GM19468 (cell line): ENCODE data around the gene LSR.
"Not testable (repeated sequence)": the region's sequence is repeated elsewhere in the genome, so short reads cannot be mapped to it uniquely, and the experiment has no call there.

Experiments used
- ATAC-seq: cut with Tn5 transposase; IDR thresholded peaks from one replicate; pipeline ENCODE4 v1.9.1; 2021; ENCODE audit warnings: mild to moderate bottlenecking, moderate library complexity, moderate number of reproducible peaks; ENCODE audit not compliant: unreplicated experiment; ENCODE audit errors: extremely low read depth

LSR gene

DNA sequence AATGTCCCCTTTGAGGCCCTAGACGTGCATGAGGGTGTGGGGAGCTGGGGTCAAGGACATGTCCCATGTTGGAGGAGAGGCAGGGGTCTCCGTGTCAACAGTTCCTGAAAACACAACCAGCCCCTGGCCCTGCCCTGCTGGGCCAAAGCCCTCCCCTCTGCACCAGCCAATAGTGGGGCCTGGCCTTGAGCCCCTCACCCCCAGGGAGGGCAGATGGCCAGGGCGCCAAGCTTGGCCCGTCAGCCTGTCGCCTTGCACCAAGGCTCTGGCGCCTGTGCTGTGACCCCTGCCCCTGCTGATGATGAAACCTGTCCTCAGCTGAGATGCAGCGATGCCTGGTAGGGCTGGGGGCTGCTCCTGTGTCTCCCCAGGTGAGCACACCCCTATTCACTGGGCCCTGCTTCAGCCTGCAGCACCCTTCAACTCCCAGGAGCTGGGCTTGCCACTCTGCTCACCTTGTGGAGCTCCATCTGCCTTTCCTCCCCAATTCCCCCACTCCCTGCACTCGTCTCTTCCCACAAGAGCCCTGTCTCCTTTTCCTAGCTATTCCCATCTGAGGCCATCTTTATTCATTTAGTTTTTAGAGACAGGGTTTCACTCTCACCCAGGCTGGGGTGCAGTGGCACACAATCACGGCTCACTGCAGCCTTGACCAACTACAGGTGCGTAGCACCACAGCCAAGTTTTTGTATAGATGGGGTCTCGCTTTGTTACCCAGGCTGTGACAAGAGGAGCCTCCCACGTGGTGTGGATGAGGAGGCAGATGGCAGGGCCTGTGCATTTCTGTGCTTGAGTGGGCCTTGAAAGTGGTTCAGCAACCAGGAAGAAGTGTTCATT, 31.4 kb downstream of the LSR start:
- ATAC-seq: no peak

DNA sequence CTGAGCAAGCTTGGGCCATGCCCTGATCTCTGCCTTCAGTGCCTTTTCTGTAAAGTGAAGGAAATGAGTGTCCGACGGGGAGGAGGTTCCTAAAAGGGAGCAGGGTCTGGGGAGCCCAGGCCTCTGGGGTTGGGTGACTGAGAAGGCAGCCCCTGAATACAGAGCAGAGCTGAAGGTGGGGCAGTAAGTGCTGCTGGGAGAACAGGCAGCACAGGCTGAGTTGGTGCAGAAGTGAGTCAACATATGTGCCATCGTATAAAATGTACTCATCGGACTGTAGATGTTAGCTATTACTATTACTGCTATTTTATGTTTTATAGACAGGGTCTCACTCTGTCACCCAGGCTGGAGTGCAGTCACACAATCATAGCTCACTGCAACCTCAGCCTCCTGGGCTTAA, 32.5 kb downstream of the LSR start:
- no peak for ATAC-seq

DNA sequence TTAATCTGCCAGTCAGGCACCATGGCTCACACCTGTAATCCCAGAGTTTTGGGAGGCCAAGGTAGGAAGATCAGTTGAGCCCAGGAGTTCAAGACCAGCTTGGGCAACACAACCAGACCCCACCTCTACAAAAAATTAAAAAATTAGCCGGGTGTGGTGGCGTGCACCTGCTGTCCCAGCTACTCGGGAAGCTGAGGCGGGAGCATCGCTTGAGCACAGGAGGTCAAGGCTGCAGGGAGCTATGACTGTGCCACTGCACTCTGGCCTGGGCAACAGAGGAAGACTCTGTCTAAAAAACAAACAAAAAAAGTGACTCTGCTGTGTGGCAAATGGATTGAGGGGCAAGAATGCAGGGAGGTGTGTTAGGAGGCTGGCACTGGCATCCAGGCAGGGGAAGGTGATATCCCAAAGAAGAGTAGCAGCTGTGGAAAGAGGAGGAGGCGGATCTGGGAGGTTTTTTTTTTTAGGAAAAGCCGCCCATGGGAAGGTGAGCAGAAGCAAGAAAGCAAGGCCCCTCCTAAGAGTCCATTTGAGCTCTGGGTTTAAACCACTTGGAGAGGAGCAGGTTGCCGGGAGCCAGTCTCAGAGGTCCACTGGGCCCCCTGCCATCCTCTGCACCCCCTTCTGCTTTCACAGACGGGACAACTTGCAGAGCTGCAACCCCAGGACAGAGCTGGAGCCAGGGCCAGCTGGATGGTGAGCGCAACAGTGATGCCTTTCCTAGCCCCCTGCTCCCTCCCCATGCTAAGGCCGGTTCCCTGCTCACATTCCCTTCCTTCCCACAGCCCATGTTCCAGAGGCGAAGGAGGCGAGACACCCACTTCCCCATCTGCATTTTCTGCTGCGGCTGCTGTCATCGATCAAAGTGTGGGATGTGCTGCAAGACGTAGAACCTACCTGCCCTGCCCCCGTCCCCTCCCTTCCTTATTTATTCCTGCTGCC, 35.6 kb downstream of the LSR start:
- no peak for ATAC-seq

DNA sequence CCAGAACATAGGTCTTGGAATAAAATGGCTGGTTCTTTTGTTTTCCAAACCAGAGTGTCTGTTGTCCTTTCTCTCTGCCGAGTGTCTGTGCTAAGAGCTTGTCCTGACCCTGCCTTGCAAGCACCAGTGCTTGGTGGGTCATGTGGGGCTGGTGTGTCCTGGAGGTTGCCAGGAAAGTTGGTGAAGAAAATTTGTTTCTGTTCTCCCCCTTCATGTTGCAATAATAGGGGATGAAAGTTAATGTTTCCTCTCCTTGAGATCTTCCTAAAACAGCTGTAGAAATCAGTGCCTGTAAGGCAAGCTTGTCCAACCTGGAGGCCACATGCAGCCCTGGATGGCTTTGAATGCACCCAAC, 36.3 kb downstream of the LSR start:
- no peak for ATAC-seq

DNA sequence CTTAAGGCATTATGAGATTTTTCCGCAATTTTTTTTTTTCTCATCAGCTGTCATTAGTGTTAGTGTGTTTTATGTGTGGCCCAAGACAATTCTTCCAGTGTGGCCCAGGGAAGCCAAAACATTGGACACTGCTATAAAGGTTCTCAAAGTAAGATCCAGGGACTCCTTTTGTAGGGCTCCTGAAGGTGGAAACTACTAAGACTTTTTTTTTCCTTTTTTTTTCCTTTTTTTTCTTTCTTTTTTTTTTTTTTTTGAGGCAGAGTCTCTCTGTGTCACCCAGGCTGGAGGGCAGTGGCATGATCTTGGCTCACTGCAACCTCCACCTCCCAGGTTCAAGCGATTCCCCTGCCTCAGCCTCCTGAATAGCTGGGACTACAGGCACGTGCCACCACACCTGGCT, 36.7 kb downstream of the LSR start:
- not testable (repeated sequence) for ATAC-seq

DNA sequence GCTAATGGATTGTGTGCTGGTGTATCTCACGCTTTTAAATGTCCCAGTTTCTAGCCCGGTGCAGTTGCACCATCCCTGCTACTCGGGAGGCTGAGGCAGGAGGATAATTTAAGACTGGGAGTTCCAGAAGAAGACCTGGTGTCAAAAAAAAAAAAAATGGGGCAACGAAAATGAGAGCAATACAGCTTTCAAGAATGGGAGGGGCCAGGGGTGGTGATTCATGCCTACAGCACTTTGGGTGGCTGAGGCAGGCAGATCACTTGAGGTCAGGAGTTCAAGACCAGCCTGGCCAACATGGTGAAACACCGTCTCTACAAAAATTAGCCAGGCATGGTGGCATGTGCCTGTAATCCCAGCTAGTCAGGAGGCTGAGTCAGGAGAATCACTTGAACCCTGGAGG, 37.3 kb downstream of the LSR start:
- ATAC-seq: not testable (repeated sequence)

DNA sequence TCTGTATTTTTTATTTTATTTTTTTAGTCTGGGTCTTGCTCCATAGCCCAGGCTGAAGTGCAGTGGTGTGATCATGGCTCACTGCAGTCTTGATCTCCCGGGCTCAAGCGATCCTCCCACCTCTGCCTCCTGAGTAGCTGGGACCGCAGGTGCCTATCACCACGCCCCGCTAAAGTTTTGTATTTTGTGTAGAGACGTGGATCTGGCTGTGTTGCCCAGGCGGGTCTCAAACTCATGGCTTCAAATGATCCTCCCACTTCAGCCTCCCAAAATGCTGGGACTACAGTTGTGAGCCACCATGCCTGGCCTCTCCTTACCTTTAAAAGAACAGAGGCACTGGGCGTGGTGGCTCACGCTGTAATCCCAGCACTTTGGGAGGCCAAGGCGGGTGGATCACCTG, 38.9 kb downstream of the LSR start:
- ATAC-seq: no peak

DNA sequence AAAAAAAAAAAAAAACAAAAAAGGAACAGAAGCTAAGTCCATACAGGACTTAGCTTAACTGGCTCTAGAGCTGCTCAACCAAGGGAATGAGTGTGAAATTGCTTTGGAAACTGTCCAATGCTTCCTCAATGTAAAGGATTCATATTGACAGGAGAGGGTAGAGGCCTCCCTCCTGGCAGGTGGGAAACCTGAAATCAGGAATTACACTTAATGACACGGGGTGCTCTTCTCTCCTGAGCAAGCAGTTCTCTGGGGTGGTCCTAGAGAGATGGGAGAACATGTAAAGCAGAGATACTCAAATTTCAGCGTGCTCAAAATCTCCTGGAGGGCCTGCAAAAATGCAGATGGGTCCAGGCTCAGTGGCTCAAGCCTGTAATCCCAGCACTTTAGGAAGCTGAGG, 39.5 kb downstream of the LSR start:
- no peak for ATAC-seq

DNA sequence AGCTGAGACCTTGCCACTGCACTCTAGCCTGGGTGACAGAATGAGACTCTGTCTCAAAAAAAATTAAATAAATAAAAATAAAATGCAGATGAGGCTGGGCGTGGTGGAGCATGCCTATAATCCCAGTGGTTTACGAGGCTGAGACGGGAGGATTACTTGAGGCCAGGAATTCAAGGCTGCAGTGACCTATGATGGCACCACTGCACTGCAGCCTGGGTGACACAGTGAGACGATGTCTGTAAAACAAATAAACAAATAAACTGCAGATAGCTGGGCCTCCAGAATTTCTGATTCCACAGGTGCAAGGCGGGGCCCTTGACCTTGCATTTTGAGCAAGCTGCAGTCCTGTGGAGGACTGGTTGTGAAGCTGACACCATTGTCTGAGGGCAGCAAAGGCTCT, 40.1 kb downstream of the LSR start:
- ATAC-seq: no peak

DNA sequence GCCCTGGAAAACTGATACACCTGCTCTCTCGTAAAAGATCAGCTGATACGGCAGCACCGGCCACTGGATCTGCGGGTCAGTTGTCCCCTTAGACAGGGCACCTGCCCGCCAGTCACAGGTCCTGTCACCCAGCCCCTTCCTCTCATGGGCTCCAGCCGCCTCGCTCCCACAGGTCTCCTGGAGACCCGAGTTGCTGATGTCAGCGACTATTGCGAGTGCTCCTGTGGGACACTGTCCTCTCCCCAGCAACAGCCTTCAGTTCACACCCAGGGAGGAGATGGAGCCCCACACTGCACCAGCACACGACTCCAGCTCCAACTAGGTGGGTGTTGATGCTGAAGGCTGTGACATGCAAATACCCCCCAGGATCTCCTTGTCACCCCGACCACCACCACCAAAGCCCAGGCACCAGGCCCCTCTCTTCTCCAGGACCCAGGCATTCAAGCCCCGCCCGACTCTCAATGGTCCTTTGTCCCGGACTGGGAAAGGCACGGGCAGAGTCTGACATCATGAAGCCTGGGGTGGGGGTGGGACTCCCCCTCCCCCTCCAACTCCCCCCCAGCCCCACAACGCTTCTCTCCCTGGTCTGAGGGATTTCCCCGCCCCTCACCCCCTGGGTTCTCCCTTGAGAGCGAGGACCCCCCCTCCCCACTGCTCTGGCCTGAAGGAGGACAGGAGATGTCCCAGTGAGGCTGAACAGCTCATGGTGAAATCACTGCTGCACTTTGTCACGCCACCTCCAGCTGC, 41.8 kb downstream of the LSR start:
- no peak for ATAC-seq

DNA sequence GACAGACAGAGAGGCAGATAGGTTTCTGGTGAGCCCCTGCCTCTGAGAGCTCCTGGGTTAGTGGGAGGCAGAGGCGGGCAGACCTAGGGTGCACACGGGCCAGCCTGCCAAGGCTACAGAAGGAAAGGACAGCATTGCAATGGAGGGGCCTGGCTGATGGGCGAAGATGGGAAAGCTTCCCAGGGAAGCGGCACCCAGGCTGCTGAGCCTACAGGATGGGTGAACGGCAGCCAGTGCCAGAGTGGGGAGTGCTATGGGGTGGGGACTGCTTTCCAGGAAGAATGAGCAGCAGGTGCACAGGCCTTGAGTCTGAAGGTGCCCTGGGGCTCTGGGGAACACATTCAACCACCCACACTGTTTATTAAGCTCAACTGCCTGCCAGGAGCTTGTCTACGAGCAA, 42.5 kb downstream of the LSR start:
- no peak for ATAC-seq

DNA sequence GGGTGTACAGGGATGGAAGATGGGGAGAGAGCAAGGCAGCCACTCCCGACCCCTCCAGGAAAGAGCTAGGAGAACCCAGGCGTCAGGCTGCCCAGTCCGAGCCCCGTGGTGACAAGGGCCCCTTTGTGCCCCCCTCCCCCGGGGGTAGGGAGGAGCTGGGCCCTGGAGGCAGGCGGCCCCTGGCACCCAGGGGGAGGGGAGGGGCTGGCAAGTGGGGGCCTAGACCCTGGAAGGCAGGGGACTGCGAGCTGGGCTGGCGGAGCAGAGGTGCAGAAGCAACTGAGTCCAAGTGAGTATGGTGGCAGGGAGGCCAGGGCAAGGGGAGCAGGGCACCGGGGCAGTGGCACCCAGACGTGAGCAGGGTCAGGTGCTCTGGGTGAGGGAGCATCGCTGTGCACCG, 43.1 kb downstream of the LSR start, which contains the start of gene MAG:
MAG (plus strand) TSS at position 246 of the 400 bp plus-strand sequence. CDS start 3,248 bp downstream, outside the sequence.
- no peak for ATAC-seq

DNA sequence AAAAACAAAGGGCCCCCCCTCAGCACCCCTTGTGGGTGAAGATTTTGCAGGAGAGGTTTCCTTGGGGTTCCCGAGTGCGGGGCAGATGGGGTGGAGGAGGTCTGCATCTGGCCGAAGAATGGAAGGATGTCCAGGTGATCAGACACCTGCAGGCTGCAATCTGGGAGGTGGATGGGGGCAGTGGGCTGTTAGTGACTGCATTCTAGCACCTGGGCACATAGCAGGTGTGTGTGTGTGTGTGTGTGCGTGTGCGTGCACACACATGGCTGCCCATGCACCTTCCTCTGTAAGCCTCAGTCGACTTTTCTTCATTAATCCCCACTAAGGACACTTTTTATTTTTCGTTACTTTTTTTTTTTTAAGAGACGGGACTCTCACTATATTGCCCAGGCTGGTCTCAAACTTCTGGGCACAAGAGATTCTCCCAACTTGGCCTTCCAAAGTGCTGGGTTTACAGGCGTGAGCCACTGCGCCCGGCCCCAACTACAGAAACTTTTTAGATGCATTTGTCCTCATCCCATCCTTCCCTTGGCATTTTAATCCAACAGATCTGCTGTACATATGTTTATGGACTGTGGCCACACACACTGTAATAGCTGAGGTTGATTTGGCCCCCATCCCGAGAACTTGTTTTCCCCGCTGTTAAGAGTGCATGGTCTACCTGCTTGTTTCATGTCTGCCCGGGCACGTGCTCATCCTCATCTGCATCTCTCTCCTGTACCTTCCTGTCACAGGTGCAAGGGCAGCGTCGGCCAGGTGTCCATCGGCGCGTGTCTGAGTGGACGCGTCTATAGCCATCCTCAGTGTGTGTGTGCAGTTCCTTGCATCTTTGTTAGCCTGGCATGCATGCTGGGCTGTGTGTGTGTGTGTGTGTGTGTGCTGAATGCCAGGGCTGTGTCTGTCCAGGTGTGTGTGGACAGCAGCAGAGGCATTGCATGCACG, 43.9 kb downstream of the LSR start:
- no peak for ATAC-seq

DNA sequence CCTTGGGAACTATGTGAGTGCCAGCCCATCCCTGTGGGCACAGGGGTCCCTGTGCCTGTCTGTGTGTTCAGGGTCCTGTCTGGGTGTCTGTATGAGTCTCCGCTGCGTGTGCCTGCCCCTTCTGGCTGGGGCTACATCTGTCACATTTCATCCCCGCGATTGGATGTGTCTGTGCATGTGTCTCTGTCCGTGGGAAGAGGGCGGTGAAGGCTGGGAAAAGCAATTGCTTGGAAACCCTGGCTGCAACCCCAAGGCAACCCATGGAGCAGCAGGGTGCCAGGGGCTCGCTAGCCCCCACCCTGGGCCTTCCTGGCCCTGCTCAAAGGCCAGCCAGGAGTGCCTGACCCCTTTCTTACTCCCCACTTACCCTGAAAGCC, 44.5 kb downstream of the LSR start:
- no peak for ATAC-seq

DNA sequence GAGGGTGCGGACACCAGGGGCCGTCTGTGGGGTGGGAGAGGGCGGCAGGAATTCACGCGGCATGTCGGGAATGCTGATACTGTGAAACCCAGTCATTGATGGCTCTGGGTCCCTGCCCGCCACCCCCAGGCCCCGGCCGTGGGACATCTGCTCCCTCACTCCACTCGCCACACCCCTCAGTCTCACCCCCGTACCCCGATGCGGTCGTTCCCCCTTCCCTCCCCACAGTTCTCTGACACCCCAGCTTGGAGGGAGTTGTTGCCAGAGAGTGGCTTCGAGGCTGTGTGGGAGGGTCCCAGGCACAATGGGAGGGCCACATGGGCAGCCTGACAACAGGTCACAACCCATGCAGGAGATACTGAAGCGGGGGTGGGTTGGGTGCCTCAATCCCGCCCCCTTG, 45.0 kb downstream of the LSR start:
- no peak for ATAC-seq

DNA sequence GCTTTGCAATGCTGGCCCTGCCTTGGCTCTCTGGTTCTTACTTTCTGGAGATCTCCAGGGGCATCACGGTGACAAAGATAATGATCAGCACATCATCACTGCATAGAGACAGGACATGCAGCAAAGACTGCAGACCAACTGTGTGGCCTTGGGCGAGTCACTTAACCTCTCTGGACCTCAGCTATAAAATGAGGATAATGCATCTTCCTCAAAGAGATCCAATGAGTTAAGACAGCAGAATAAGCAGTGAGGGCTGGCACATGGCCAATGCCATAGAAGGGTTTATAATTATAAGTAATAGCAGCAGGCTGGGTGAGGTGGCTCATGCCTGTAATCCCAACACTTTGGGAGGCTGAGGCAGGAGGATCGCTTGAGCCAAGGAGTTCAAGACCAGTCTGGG, 45.5 kb downstream of the LSR start:
- ATAC-seq: no peak

DNA sequence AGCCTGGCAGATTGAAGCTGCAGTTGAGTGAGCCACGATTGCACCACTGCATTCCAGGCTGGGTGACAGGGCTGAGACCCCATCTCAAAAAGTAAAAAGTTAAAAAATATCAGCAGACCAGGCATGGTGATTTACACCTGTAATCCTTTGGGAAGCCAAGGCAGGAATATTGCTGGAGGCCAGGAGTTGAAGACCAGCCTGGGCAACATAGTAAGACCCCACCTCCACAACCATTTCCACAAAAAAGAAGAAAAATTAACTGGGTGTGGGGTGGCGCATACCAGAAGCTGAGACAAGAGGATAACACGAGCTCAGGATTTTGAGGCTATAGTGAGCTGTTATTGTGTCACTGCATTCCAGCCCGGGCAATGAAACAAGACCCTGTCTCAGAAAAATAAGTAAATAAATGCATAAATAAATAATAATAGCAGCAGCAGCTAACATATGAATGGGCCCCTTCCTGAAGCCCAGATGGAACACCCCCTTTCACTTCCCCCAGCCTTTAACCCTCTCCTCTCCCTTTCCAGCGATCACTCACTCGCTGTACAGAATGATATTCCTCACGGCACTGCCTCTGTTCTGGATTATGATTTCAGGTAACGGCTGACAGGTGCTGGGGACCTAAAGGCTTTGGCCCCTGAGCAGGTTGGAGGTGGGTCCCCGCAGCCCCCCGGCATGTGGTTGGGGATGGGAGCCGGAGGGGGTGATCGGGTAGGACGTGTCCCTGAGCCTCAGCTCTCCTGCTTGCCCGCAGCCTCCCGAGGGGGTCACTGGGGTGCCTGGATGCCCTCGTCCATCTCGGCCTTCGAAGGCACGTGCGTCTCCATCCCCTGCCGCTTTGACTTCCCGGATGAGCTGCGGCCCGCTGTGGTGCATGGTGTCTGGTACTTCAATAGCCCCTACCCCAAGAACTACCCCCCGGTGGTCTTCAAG, 46.3 kb downstream of the LSR start:
- no peak for ATAC-seq

DNA sequence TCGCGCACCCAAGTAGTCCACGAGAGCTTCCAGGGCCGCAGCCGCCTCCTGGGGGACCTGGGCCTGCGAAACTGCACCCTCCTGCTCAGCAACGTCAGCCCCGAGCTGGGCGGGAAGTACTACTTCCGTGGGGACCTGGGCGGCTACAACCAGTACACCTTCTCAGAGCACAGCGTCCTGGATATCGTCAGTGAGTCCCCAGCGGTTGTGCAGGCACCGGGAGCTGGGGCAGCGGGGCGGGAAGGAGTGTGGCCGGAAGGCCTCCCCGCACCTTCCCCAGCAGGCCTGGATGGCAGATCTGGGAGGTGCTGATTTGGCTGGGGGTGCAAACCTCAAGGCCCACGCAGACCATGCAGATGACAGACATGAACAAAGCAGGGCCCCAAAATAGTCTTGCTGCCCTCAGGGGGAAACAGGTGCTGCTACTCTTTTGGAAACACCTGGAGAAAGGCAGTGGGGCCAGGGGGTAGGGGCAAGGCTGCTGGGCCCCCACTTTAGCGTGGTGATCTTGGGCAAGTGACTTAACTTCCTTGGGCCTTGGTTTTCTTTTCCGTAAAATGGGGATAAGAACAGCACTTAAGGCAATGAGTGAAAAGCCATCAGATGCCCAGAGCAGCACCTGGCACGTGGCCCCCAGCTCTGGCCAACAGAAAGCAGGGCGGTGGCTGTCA, 47.1 kb downstream of the LSR start:
- ATAC-seq: no peak
